Vagina (tissue), 2 donors: ENCODE results near the gene EYS.

Experiments
- POLR2A ChIP-seq, 2 donors: fragments of 450-650 bp; IDR thresholded peaks; one replicate each; pipeline ENCODE4 v1.6.1; 2017; ENCODE audit warnings: antibody characterized with exemption in 2 of 2, mild to moderate bottlenecking in 2 of 2, moderate library complexity in 2 of 2
- POLR2AphosphoS5 ChIP-seq, 2 donors: sonication (generic); formaldehyde crosslinking; IDR thresholded peaks; one replicate each; pipeline ENCODE4 v1.9.0; 2017; ENCODE audit warnings: antibody characterized with exemption in 2 of 2, mild to moderate bottlenecking in 2 of 2, low read depth in 1 of 2; ENCODE audit not compliant: insufficient read depth in 1 of 2
- TF ChIP-seq, protein P1 (sequence below), 3 experiments: fragments of 450-650 bp in 2 of 3; fragments of 200-600 bp in 1 of 3; sonication (generic) in 1 of 3; IDR thresholded peaks; one replicate each; pipeline ENCODE4 v1.5.1; 2017 to 2019; ENCODE audit warnings: antibody characterized with exemption in 3 of 3, mild to moderate bottlenecking in 2 of 3, moderate library complexity in 2 of 3

DNA sequence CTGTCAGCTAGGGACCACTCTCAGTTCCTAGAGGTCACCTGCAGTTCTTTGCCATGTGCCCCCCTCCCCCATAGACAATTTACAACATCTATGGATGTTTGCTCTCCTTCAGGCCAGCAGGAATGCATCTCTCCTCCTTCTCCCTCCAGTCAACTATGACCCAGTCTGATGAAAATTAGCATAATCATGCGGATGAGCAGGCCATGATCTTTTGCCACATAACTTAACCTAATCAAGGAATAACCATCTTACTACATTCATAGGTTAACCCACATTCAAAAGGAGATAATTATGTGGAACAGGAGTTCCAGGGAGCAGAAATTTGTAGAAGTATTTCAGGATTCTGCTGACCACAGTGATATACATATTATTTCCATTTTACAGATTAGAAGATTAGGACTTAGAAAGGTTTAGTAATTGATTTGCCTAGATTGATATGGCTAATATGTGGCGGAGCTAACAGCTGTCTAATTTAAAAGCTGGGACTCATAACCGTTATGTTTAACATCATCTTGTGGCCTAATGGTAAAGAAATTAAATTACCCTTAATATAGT is 1585.9 kb downstream of the EYS start:
- TF ChIP-seq POLR2A (IDR thresholded peaks at IDR 0.05) (no peak), POLR2AphosphoS5 (IDR thresholded peaks at IDR 0.05; ENCODE audit: insufficient read depth in 1 of 2, low read depth in 1 of 2) (no peak)
- TF ChIP-seq, protein P1, sequence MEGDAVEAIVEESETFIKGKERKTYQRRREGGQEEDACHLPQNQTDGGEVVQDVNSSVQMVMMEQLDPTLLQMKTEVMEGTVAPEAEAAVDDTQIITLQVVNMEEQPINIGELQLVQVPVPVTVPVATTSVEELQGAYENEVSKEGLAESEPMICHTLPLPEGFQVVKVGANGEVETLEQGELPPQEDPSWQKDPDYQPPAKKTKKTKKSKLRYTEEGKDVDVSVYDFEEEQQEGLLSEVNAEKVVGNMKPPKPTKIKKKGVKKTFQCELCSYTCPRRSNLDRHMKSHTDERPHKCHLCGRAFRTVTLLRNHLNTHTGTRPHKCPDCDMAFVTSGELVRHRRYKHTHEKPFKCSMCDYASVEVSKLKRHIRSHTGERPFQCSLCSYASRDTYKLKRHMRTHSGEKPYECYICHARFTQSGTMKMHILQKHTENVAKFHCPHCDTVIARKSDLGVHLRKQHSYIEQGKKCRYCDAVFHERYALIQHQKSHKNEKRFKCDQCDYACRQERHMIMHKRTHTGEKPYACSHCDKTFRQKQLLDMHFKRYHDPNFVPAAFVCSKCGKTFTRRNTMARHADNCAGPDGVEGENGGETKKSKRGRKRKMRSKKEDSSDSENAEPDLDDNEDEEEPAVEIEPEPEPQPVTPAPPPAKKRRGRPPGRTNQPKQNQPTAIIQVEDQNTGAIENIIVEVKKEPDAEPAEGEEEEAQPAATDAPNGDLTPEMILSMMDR (IDR thresholded peaks at IDR 0.05) = no peak
